GM12878 (cell line): ENCODE measurements around the gene KCNIP3. TPM values are rescaled to one million over a fixed set of nuclear protein-coding genes. Genes with fewer than 3 reads are reported as not detected.

Source experiments
- ATAC-seq: fragments of 200-7000 bp; cut with Tn5 transposase; 3 replicates; pipeline ENCODE4 v1.9.1; 2020; ENCODE audit warnings: mild to moderate bottlenecking, moderate library complexity
- BruUV-seq: library from RNA; stranded (reverse); fragments of 400-500 nt; replicated peaks from 2 replicates; lab custom pipeline; 2021; lab: Mats Ljungman, UMichigan
- CTCF ChIA-PET: fragments of 300-600 bp; sonication (Branson Sonifier 250); formaldehyde crosslinking; extraction: SDS; loops from one replicate; lab custom pipeline; 2021; ENCODE audit warnings: inconsistent platforms; lab: Yijun Ruan, JAX
- POLR2A ChIA-PET: fragments of 350-600 bp; formaldehyde crosslinking; extraction: SDS; loops from one replicate; lab custom pipeline; 2021; ENCODE audit warnings: inconsistent platforms; lab: Charles Lee
- RAD21 ChIA-PET: fragments of 300-600 bp; sonication (Branson Sonifier 250); formaldehyde crosslinking; loops from one replicate; lab custom pipeline; 2023; ENCODE audit warnings: antibody characterized with exemption; ENCODE audit not compliant: unreplicated experiment; lab: Charles Lee
- SMC1A ChIA-PET: fragments of 300-600 bp; sonication (Branson Sonifier 250); formaldehyde crosslinking; loops from one replicate; lab custom pipeline; 2023; ENCODE audit not compliant: unreplicated experiment, uncharacterized antibody; lab: Charles Lee
- DNase-seq: peaks from one replicate; pipeline ENCODE4 v3.0.0-alpha.2; 2011; ENCODE audit warnings: low read depth, low spot score
- FAIRE-seq: peaks from 3 replicates; lab custom pipeline; 2011; peaks lifted over from hg19 to GRCh38; lab: Jason Lieb, UNC
- H2AFZ ChIP-seq: 2 replicates; pipeline ENCODE4 v1.6.0; 2011; ENCODE audit warnings: low read depth, low read length, control low read depth; ENCODE audit not compliant: control insufficient read depth
- H3K27ac ChIP-seq: 2 replicates; pipeline ENCODE4 v1.5.1; 2011; ENCODE audit warnings: control low read depth; ENCODE audit not compliant: control insufficient read depth, insufficient read depth
- H3K27me3 ChIP-seq, 2 experiments: replicated peaks in 1 of 2; 2 replicates each; pipeline versions ENCODE4 v1.6.0 to v1.6.1; 2011; ENCODE audit warnings: low read length in 1 of 2; ENCODE audit not compliant: control insufficient read depth in 2 of 2, insufficient read depth in 2 of 2
- H3K36me3 ChIP-seq, 2 experiments: 2 replicates each; pipeline ENCODE4 v1.5.1; 2011; ENCODE audit warnings: low read length in 1 of 2; ENCODE audit not compliant: control insufficient read depth in 2 of 2, insufficient read depth in 2 of 2
- H3K4me1 ChIP-seq: 2 replicates; pipeline ENCODE4 v1.6.1; 2011; ENCODE audit warnings: mild to moderate bottlenecking, low read length, moderate library complexity, mixed read lengths; ENCODE audit not compliant: control insufficient read depth, insufficient read depth
- H3K4me2 ChIP-seq: 2 replicates; pipeline ENCODE4 v1.6.0; 2011; ENCODE audit warnings: control low read depth; ENCODE audit not compliant: control insufficient read depth, insufficient read depth
- H3K4me3 ChIP-seq: fragments of 200-600 bp; sonication (generic); 2 replicates; pipeline ENCODE4 v1.5.1; 2016
- H3K79me2 ChIP-seq: 2 replicates; pipeline ENCODE4 v1.6.0; 2011; ENCODE audit warnings: low read length; ENCODE audit not compliant: control insufficient read depth, insufficient read depth
- H3K9ac ChIP-seq: 2 replicates; pipeline ENCODE4 v1.8.0; 2011; ENCODE audit warnings: low read length, control low read depth, mixed read lengths; ENCODE audit not compliant: control insufficient read depth, insufficient read depth
- H3K9me3 ChIP-seq: replicated peaks from 3 replicates; pipeline ENCODE4 v1.5.1; 2011; ENCODE audit warnings: mild to moderate bottlenecking, low read length; ENCODE audit not compliant: control insufficient read depth, insufficient read depth
- H4K20me1 ChIP-seq: 2 replicates; pipeline ENCODE4 v1.6.0; 2011; ENCODE audit not compliant: control insufficient read depth, insufficient read depth
- ASH2L ChIP-seq: fragments of 300-600, 200-600 bp; sonication (generic); IDR thresholded peaks from 2 replicates; pipeline ENCODE4 v1.6.1; 2017; ENCODE audit warnings: low read depth, mild to moderate bottlenecking, borderline replicate concordance
- ATF7 ChIP-seq: fragments of 450-650 bp; IDR thresholded peaks from 2 replicates; pipeline ENCODE4 v1.6.1; 2016; ENCODE audit warnings: low read depth, mild to moderate bottlenecking
- CREM ChIP-seq: IDR thresholded peaks from 2 replicates; pipeline ENCODE4 v1.6.1; 2014; ENCODE audit warnings: antibody characterized with exemption, low read depth
- ETV6 ChIP-seq, 2 experiments: fragments of 450-650 bp in 1 of 2; IDR thresholded peaks in 1 of 2; conservative IDR thresholded peaks in 1 of 2; 2 replicates each; pipeline ENCODE4 v1.6.1; 2014; ENCODE audit warnings: antibody characterized with exemption in 1 of 2, borderline replicate concordance in 1 of 2, low read depth in 1 of 2, mild to moderate bottlenecking in 1 of 2, moderate library complexity in 1 of 2
- NR2F1 ChIP-seq: fragments of 450-650 bp; conservative IDR thresholded peaks from 2 replicates; pipeline ENCODE4 v1.6.1; 2017; ENCODE audit warnings: mild to moderate bottlenecking
- PML ChIP-seq: IDR thresholded peaks from 2 replicates; pipeline ENCODE4 v1.6.1; 2012; ENCODE audit warnings: low read length, inconsistent platforms
- SMAD5 ChIP-seq: IDR thresholded peaks from 2 replicates; pipeline ENCODE4 v1.6.1; 2016; ENCODE audit warnings: antibody characterized with exemption, low read depth
- STAT1 ChIP-seq: fragments of 450-650 bp; conservative IDR thresholded peaks from 2 replicates; pipeline ENCODE4 v1.6.1; 2014; ENCODE audit warnings: antibody characterized with exemption, mild to moderate bottlenecking
- WGBS: methylation state at CpG from one replicate; pipeline ENCODE4 v1.1.6; 2016; ENCODE audit warnings: low lambda C conversion rate; ENCODE audit not compliant: insufficient replicate concordance, insufficient coverage; ENCODE audit errors: missing lambda C conversion rate; 5-methylcytosine and 5-hydroxymethylcytosine counted together
- in situ Hi-C: fragments of 300-500 bp; cut with MboI; formaldehyde crosslinking; loops from 9 replicates; pipeline ENCODE4 v1.14.3; 2018; ENCODE audit warnings: mixed read lengths
- intact Hi-C: fragments of 100-400 bp; cut with micrococcal nuclease; formaldehyde crosslinking; loops from one replicate; pipeline ENCODE4 v1.14.2; 2022; ENCODE audit not compliant: unreplicated experiment
- polyA plus RNA-seq, 11 experiments: library from polyadenylated mRNA; depleted of rRNA in 4 of 11; unstranded in 6 of 11; stranded (reverse) in 5 of 11; fragments of >200 nt; fragmentation: Nextera tagmentation in 4 of 11; fragmentation: Illumina TruSeq in 1 of 11; extraction: Ambion mirVana in 4 of 11; extraction: Trizol in 1 of 11; gene quantifications; 1 replicate in 1 of 11; 2 replicates in 10 of 11; pipeline versions ENCODE4 v1.2.1 to v1.2.3, GENCODE V29; 2011 to 2016; ENCODE audit warnings: inconsistent platforms in 2 of 11, missing spikeins in 2 of 11, low read depth in 1 of 11
- total RNA-seq, 4 experiments: library from RNA; depleted of rRNA in 3 of 4; stranded (reverse); fragments of >200 nt in 3 of 4; fragmentation: Illumina TruSeq in 1 of 4; extraction: Trizol in 1 of 4; gene quantifications; 2 replicates each; pipeline versions ENCODE4 v1.2.1 to v1.2.3, GENCODE V29; 2013 to 2021
- TF ChIP-seq, protein P1 (sequence below): IDR thresholded peaks from 2 replicates; pipeline ENCODE4 v1.6.1; 2011; ENCODE audit warnings: low read depth, low read length, improper control_type of control experiment, borderline replicate concordance
- TF ChIP-seq, protein P2 (sequence below): fragments of 450-650 bp; IDR thresholded peaks from 2 replicates; pipeline ENCODE4 v1.6.1; 2016; ENCODE audit warnings: mild to moderate bottlenecking, moderate library complexity, borderline replicate concordance
- TF ChIP-seq, protein P3 (sequence below): fragments of 450-650 bp; formaldehyde crosslinking; IDR thresholded peaks from 2 replicates; pipeline ENCODE4 v1.4.0; 2022; ENCODE audit warnings: mild to moderate bottlenecking, moderate library complexity

KCNIP3 gene
- total and polyA plus RNA-seq, 10 of the 15 experiments (the other 5 are each of a cell fraction or from before 2014, with no cell fraction given), result not detected

DNA sequence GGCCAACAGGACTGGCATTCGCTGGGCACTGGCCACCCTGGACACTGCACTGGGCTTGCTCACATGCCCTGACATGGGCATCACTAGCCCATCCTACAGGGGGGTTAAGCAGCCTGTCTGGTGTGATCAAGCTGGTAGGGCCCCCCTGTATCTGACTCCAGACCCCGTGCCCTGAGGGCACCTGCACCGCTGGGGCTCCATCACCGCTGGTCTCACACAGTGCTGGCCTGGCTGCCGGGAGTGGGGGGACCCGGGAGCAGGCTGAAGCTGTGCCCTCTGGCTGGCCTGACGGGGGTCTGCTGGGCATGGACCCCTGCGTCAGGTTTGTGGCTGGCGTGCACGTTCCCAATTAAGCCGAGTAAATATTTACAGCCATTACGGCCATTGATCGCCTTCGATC lies 32.3 kb downstream of the KCNIP3 start:
- ChIA-PET CTCF (no interaction called here), POLR2A (no interaction called here), SMC1A (no interaction called here), RAD21 (no interaction called here)
- ATAC-seq (no peak), FAIRE-seq (no peak), DNase-seq (no peak)
- H3K4me1 ChIP-seq, result no peaks in the 10 kb centered on the region
- no peaks in the 10 kb centered on the region for H3K36me3 ChIP-seq
- BruUV-seq, result no TSS peak
- no peak overlapping the region for H3K4me3 ChIP-seq
- H3K27ac ChIP-seq, result no peak overlapping the region
- H4K20me1 ChIP-seq, result no peaks in the 10 kb centered on the region
- WGBS, result 60% methylated on average over 14 of the region's 14 CpGs
- no peaks in the 10 kb centered on the region for H3K9me3 ChIP-seq
- H3K9ac ChIP-seq, result no peak overlapping the region
- intact Hi-C loops, result no loop called here
- TF ChIP-seq STAT1 (no peak), ATF7 (no peak), NR2F1 (no peak), ETV6 (conservative IDR thresholded peaks at IDR 0.05 in 1 of 2, IDR thresholded peaks at IDR 0.05 in 1 of 2; ENCODE audit: borderline replicate concordance in 1 of 2, low read depth in 1 of 2) (no peak), SMAD5 (no peak), CREM (no peak), PML (no peak), ASH2L (no peak)
- TF ChIP-seq, protein P1, sequence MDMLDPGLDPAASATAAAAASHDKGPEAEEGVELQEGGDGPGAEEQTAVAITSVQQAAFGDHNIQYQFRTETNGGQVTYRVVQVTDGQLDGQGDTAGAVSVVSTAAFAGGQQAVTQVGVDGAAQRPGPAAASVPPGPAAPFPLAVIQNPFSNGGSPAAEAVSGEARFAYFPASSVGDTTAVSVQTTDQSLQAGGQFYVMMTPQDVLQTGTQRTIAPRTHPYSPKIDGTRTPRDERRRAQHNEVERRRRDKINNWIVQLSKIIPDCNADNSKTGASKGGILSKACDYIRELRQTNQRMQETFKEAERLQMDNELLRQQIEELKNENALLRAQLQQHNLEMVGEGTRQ, result no peak
- TF ChIP-seq, protein P2, sequence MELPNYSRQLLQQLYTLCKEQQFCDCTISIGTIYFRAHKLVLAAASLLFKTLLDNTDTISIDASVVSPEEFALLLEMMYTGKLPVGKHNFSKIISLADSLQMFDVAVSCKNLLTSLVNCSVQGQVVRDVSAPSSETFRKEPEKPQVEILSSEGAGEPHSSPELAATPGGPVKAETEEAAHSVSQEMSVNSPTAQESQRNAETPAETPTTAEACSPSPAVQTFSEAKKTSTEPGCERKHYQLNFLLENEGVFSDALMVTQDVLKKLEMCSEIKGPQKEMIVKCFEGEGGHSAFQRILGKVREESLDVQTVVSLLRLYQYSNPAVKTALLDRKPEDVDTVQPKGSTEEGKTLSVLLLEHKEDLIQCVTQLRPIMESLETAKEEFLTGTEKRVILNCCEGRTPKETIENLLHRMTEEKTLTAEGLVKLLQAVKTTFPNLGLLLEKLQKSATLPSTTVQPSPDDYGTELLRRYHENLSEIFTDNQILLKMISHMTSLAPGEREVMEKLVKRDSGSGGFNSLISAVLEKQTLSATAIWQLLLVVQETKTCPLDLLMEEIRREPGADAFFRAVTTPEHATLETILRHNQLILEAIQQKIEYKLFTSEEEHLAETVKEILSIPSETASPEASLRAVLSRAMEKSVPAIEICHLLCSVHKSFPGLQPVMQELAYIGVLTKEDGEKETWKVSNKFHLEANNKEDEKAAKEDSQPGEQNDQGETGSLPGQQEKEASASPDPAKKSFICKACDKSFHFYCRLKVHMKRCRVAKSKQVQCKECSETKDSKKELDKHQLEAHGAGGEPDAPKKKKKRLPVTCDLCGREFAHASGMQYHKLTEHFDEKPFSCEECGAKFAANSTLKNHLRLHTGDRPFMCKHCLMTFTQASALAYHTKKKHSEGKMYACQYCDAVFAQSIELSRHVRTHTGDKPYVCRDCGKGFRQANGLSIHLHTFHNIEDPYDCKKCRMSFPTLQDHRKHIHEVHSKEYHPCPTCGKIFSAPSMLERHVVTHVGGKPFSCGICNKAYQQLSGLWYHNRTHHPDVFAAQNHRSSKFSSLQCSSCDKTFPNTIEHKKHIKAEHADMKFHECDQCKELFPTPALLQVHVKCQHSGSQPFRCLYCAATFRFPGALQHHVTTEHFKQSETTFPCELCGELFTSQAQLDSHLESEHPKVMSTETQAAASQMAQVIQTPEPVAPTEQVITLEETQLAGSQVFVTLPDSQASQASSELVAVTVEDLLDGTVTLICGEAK, result no peak
- TF ChIP-seq, protein P3, sequence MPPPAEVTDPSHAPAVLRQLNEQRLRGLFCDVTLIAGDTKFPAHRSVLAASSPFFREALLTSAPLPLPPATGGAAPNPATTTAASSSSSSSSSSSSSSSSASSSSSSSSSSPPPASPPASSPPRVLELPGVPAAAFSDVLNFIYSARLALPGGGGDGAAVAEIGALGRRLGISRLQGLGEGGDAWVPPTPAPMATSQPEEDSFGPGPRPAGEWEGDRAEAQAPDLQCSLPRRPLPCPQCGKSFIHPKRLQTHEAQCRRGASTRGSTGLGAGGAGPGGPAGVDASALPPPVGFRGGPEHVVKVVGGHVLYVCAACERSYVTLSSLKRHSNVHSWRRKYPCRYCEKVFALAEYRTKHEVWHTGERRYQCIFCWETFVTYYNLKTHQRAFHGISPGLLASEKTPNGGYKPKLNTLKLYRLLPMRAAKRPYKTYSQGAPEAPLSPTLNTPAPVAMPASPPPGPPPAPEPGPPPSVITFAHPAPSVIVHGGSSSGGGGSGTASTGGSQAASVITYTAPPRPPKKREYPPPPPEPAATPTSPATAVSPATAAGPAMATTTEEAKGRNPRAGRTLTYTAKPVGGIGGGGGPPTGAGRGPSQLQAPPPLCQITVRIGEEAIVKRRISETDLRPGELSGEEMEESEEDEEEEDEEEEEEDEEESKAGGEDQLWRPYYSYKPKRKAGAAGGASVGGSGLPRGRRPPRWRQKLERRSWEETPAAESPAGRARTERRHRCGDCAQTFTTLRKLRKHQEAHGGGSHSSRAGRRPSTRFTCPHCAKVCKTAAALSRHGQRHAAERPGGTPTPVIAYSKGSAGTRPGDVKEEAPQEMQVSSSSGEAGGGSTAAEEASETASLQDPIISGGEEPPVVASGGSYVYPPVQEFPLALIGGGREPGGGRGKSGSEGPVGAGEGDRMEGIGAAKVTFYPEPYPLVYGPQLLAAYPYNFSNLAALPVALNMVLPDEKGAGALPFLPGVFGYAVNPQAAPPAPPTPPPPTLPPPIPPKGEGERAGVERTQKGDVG, result no peak
- TF ChIP-seq, all 136 proteins: peak for 0
- no peak overlapping the region for H2AFZ ChIP-seq
- H3K79me2 ChIP-seq, result no peaks in the 10 kb centered on the region
- no peaks in the 10 kb centered on the region; a peak in 1 of 4 replicates for H3K27me3 ChIP-seq
- H3K4me2 ChIP-seq, result no peak overlapping the region
- in situ Hi-C loops, result no loop called here
